GM12878 (cell line): ENCODE measurements around the gene COL20A1. TPM values are rescaled to one million over a fixed set of nuclear protein-coding genes. Genes with fewer than 3 reads are reported as not detected.

Source experiments
- ATAC-seq: fragments of 200-7000 bp; cut with Tn5 transposase; 3 replicates; pipeline ENCODE4 v1.9.1; 2020; ENCODE audit warnings: mild to moderate bottlenecking, moderate library complexity
- BruUV-seq: library from RNA; stranded (reverse); fragments of 400-500 nt; replicated peaks from 2 replicates; lab custom pipeline; 2021; lab: Mats Ljungman, UMichigan
- CTCF ChIA-PET: fragments of 300-600 bp; sonication (Branson Sonifier 250); formaldehyde crosslinking; extraction: SDS; loops from one replicate; lab custom pipeline; 2021; ENCODE audit warnings: inconsistent platforms; lab: Yijun Ruan, JAX
- POLR2A ChIA-PET: fragments of 350-600 bp; formaldehyde crosslinking; extraction: SDS; loops from one replicate; lab custom pipeline; 2021; ENCODE audit warnings: inconsistent platforms; lab: Charles Lee
- RAD21 ChIA-PET: fragments of 300-600 bp; sonication (Branson Sonifier 250); formaldehyde crosslinking; loops from one replicate; lab custom pipeline; 2023; ENCODE audit warnings: antibody characterized with exemption; ENCODE audit not compliant: unreplicated experiment; lab: Charles Lee
- SMC1A ChIA-PET: fragments of 300-600 bp; sonication (Branson Sonifier 250); formaldehyde crosslinking; loops from one replicate; lab custom pipeline; 2023; ENCODE audit not compliant: unreplicated experiment, uncharacterized antibody; lab: Charles Lee
- DNase-seq: peaks from one replicate; pipeline ENCODE4 v3.0.0-alpha.2; 2011; ENCODE audit warnings: low read depth, low spot score
- FAIRE-seq: peaks from 3 replicates; lab custom pipeline; 2011; peaks lifted over from hg19 to GRCh38; lab: Jason Lieb, UNC
- H2AFZ ChIP-seq: 2 replicates; pipeline ENCODE4 v1.6.0; 2011; ENCODE audit warnings: low read depth, low read length, control low read depth; ENCODE audit not compliant: control insufficient read depth
- H3K27ac ChIP-seq: 2 replicates; pipeline ENCODE4 v1.5.1; 2011; ENCODE audit warnings: control low read depth; ENCODE audit not compliant: control insufficient read depth, insufficient read depth
- H3K27me3 ChIP-seq, 2 experiments: replicated peaks in 1 of 2; 2 replicates each; pipeline versions ENCODE4 v1.6.0 to v1.6.1; 2011; ENCODE audit warnings: low read length in 1 of 2; ENCODE audit not compliant: control insufficient read depth in 2 of 2, insufficient read depth in 2 of 2
- H3K36me3 ChIP-seq, 2 experiments: 2 replicates each; pipeline ENCODE4 v1.5.1; 2011; ENCODE audit warnings: low read length in 1 of 2; ENCODE audit not compliant: control insufficient read depth in 2 of 2, insufficient read depth in 2 of 2
- H3K4me1 ChIP-seq: 2 replicates; pipeline ENCODE4 v1.6.1; 2011; ENCODE audit warnings: mild to moderate bottlenecking, low read length, moderate library complexity, mixed read lengths; ENCODE audit not compliant: control insufficient read depth, insufficient read depth
- H3K4me2 ChIP-seq: 2 replicates; pipeline ENCODE4 v1.6.0; 2011; ENCODE audit warnings: control low read depth; ENCODE audit not compliant: control insufficient read depth, insufficient read depth
- H3K4me3 ChIP-seq: fragments of 200-600 bp; sonication (generic); 2 replicates; pipeline ENCODE4 v1.5.1; 2016
- H3K79me2 ChIP-seq: 2 replicates; pipeline ENCODE4 v1.6.0; 2011; ENCODE audit warnings: low read length; ENCODE audit not compliant: control insufficient read depth, insufficient read depth
- H3K9ac ChIP-seq: 2 replicates; pipeline ENCODE4 v1.8.0; 2011; ENCODE audit warnings: low read length, control low read depth, mixed read lengths; ENCODE audit not compliant: control insufficient read depth, insufficient read depth
- H3K9me3 ChIP-seq: replicated peaks from 3 replicates; pipeline ENCODE4 v1.5.1; 2011; ENCODE audit warnings: mild to moderate bottlenecking, low read length; ENCODE audit not compliant: control insufficient read depth, insufficient read depth
- H4K20me1 ChIP-seq: 2 replicates; pipeline ENCODE4 v1.6.0; 2011; ENCODE audit not compliant: control insufficient read depth, insufficient read depth
- IKZF1 ChIP-seq: fragments of 450-650 bp; conservative IDR thresholded peaks from 2 replicates; pipeline ENCODE4 v1.6.1; 2017; ENCODE audit warnings: antibody characterized with exemption, mild to moderate bottlenecking
- MYB ChIP-seq: fragments of 150-350 bp; IDR thresholded peaks from 2 replicates; pipeline ENCODE4 v1.6.1; 2014; ENCODE audit warnings: mild to moderate bottlenecking, low read depth, low read length, borderline replicate concordance
- REST ChIP-seq: IDR thresholded peaks from 2 replicates; pipeline ENCODE4 v1.6.1; 2012; ENCODE audit warnings: mild to moderate bottlenecking, low read depth, low read length
- SP1 ChIP-seq: IDR thresholded peaks from one replicate; pipeline ENCODE4 v1.6.1; 2011; ENCODE audit warnings: low read depth, low read length
- TBL1XR1 ChIP-seq: IDR thresholded peaks from 2 replicates; pipeline ENCODE4 v1.6.1; 2012; ENCODE audit warnings: low read depth, low read length, improper control_type of control experiment
- WGBS: methylation state at CpG from one replicate; pipeline ENCODE4 v1.1.6; 2016; ENCODE audit warnings: low lambda C conversion rate; ENCODE audit not compliant: insufficient replicate concordance, insufficient coverage; ENCODE audit errors: missing lambda C conversion rate; 5-methylcytosine and 5-hydroxymethylcytosine counted together
- in situ Hi-C: fragments of 300-500 bp; cut with MboI; formaldehyde crosslinking; loops from 9 replicates; pipeline ENCODE4 v1.14.3; 2018; ENCODE audit warnings: mixed read lengths
- intact Hi-C: fragments of 100-400 bp; cut with micrococcal nuclease; formaldehyde crosslinking; loops from one replicate; pipeline ENCODE4 v1.14.2; 2022; ENCODE audit not compliant: unreplicated experiment
- polyA plus RNA-seq, 11 experiments: library from polyadenylated mRNA; depleted of rRNA in 4 of 11; unstranded in 6 of 11; stranded (reverse) in 5 of 11; fragments of >200 nt; fragmentation: Nextera tagmentation in 4 of 11; fragmentation: Illumina TruSeq in 1 of 11; extraction: Ambion mirVana in 4 of 11; extraction: Trizol in 1 of 11; gene quantifications; 1 replicate in 1 of 11; 2 replicates in 10 of 11; pipeline versions ENCODE4 v1.2.1 to v1.2.3, GENCODE V29; 2011 to 2016; ENCODE audit warnings: inconsistent platforms in 2 of 11, missing spikeins in 2 of 11, low read depth in 1 of 11
- total RNA-seq, 4 experiments: library from RNA; depleted of rRNA in 3 of 4; stranded (reverse); fragments of >200 nt in 3 of 4; fragmentation: Illumina TruSeq in 1 of 4; extraction: Trizol in 1 of 4; gene quantifications; 2 replicates each; pipeline versions ENCODE4 v1.2.1 to v1.2.3, GENCODE V29; 2013 to 2021

The COL20A1 gene
- total and polyA plus RNA-seq, 10 of the 15 experiments (the other 5 are each of a cell fraction or from before 2014, with no cell fraction given) = not detected

- TF ChIP-seq REST = no peak
Observed at GRCh38 chr20:63331741-63332400, 38.9 kb downstream of the COL20A1 start (continued).

- no peak for DNase-seq
- in situ Hi-C loops = no loop called here
- POLR2A ChIA-PET = no interaction called here
Observed at GRCh38 chr20:63332488-63333240, 39.7 kb downstream of the COL20A1 start.

More at GRCh38 chr20:63332488-63333240, 39.7 kb downstream of the COL20A1 start:
- intact Hi-C loops = no loop called here
- H3K27me3 ChIP-seq = no peaks in the 10 kb centered on the region
- H3K79me2 ChIP-seq = no peaks in the 10 kb centered on the region
- H3K9me3 ChIP-seq = peaks cover 2% of the 10 kb centered on the region; the same call in 2 of the 3 replicates
- H3K9ac ChIP-seq = no peak overlapping the region
- H3K4me3 ChIP-seq = no peak overlapping the region
- no peak overlapping the region for H3K4me2 ChIP-seq
- H4K20me1 ChIP-seq = no peaks in the 10 kb centered on the region
- SMC1A ChIA-PET = no interaction called here
- no peaks in the 10 kb centered on the region for H3K36me3 ChIP-seq
- H3K27ac ChIP-seq = no peak overlapping the region
- CTCF ChIA-PET = no interaction called here
- TF ChIP-seq SP1 (no peak), IKZF1 (no peak), TBL1XR1 (no peak), MYB (no peak)
- no peaks in the 10 kb centered on the region for H3K4me1 ChIP-seq
- RAD21 ChIA-PET = no interaction called here
- FAIRE-seq (no peak), ATAC-seq (no peak)
- BruUV-seq = no TSS peak
- H2AFZ ChIP-seq = no peak overlapping the region
- 70% methylated on average over 21 of the region's 22 CpGs for WGBS
